Adipose tissue (tissue), 3 donors: Measurements from ENCODE around the gene PRSS21. TPM values are rescaled to one million over a fixed set of nuclear protein-coding genes. Genes with fewer than 3 reads are reported as not detected.

Experiments
- polyA plus RNA-seq, 3 donors: library from polyadenylated mRNA; stranded (reverse); fragments of 200-250 nt; gene quantifications; one replicate each; pipeline ENCODE4 v1.2.3, GENCODE V29; 2013
- donor health status: healthy with polysubstance abuse.
- donor health status: Bipolar disorder and iron deficiency.
- donor health status: healthy.

Gene PRSS21
- polyA plus RNA-seq, 3 donors, result 0.39 to 0.77 TPM; not detected in 1

Other genes with a start within 250 kb of the PRSS21 start
- gene KCTD5, start 134.7 kb upstream of the PRSS21 start, polyA plus RNA-seq, result 10 to 100 TPM in 2 of 3 donors, 1 to 10 TPM in 1; 6.5 to 17.1 (median 12.2) TPM
- gene PRSS27, start 97.0 kb upstream of the PRSS21 start, polyA plus RNA-seq, result 1 to 10 TPM in 2 of 3 donors, under 1 TPM in 1; 0.68 to 1.7 (median 1.3) TPM
- gene SRRM2, start 64.6 kb upstream of the PRSS21 start, polyA plus RNA-seq, result 100 to 1,000 TPM; 342 to 782 (median 459) TPM
- gene ELOB, start 40.0 kb upstream of the PRSS21 start, polyA plus RNA-seq, result 100 to 1,000 TPM; 158 to 472 (median 364) TPM
- not detected for gene PRSS33, start 29.7 kb upstream of the PRSS21 start, polyA plus RNA-seq
- not detected for gene PRSS41, start 18.8 kb upstream of the PRSS21 start, polyA plus RNA-seq
- gene ZG16B, start 13.1 kb downstream of the PRSS21 start, polyA plus RNA-seq, result 1 to 10 TPM in 1 of 3 donors, under 1 TPM in 1, not detected in 1; 0.18 to 2.4 TPM
- gene PRSS22, start 40.9 kb downstream of the PRSS21 start, polyA plus RNA-seq, result 1 to 10 TPM in 2 of 3 donors, not detected in 1; 1.2 to 7.9 TPM
- gene FLYWCH2, start 66.0 kb downstream of the PRSS21 start, polyA plus RNA-seq, result 10 to 100 TPM; 15.8 to 43.1 (median 32.4) TPM
- 10 to 100 TPM in 2 of 3 donors, 1 to 10 TPM in 1; 8.8 to 23.7 (median 20.9) TPM for gene FLYWCH1, start 94.7 kb downstream of the PRSS21 start, polyA plus RNA-seq
- gene KREMEN2, start 147.0 kb downstream of the PRSS21 start, polyA plus RNA-seq, result under 1 TPM in 2 of 3 donors, not detected in 1; 0.07 to 0.22 TPM
- 1 to 10 TPM; 2.9 to 7.7 (median 4.7) TPM for gene PAQR4, start 152.1 kb downstream of the PRSS21 start, polyA plus RNA-seq
- 1 to 10 TPM in 2 of 3 donors, under 1 TPM in 1; 0.90 to 2.2 (median 1.5) TPM for gene PKMYT1, start 163.2 kb downstream of the PRSS21 start, polyA plus RNA-seq
- gene CLDN9, start 195.7 kb downstream of the PRSS21 start, polyA plus RNA-seq, result 1 to 10 TPM in 1 of 3 donors, under 1 TPM in 1, not detected in 1; 0.30 to 2.8 TPM
- under 1 TPM in 1 of 3 donors, not detected in 2; 0.86 TPM for gene CLDN6, start 200.9 kb downstream of the PRSS21 start, polyA plus RNA-seq
- 100 to 1,000 TPM in 1 of 3 donors, 10 to 100 TPM in 2; 23.7 to 149 (median 50.2) TPM for gene TNFRSF12A, start 203.1 kb downstream of the PRSS21 start, polyA plus RNA-seq
- gene HCFC1R1, start 206.7 kb downstream of the PRSS21 start, polyA plus RNA-seq, result 100 to 1,000 TPM in 1 of 3 donors, 10 to 100 TPM in 2; 28.0 to 107 (median 55.0) TPM
- gene THOC6, start 206.8 kb downstream of the PRSS21 start, polyA plus RNA-seq, result 10 to 100 TPM; 11.3 to 25.2 (median 24.8) TPM
- gene BICDL2, start 219.7 kb downstream of the PRSS21 start, polyA plus RNA-seq, result 10 to 100 TPM in 1 of 3 donors, 1 to 10 TPM in 1, under 1 TPM in 1; 0.45 to 77.9 (median 2.8) TPM
- 10 to 100 TPM in 2 of 3 donors, under 1 TPM in 1; 0.84 to 57.3 (median 11.4) TPM for gene MMP25, start 229.3 kb downstream of the PRSS21 start, polyA plus RNA-seq
- 100 to 1,000 TPM in 1 of 3 donors, 10 to 100 TPM in 2; 77.7 to 209 (median 87.0) TPM for gene IL32, start 248.4 kb downstream of the PRSS21 start, polyA plus RNA-seq